Spleen (tissue), 7 donors: ENCODE measurements around the gene ARRDC3.

Experiments used
- POLR2A ChIP-seq, 3 donors: fragments of 450-650 bp; IDR thresholded peaks; one replicate each; pipeline ENCODE4 v1.5.1; 2017; ENCODE audit warnings: antibody characterized with exemption in 3 of 3, mild to moderate bottlenecking in 1 of 3
- TF ChIP-seq, protein P1 (sequence below), 11 experiments: fragments of 200-600 bp in 7 of 11; fragments of 450-650 bp in 4 of 11; sonication (generic) in 4 of 11; IDR thresholded peaks in 8 of 11; conservative IDR thresholded peaks in 3 of 11; 1 replicate in 7 of 11; 2 replicates in 4 of 11; pipeline versions ENCODE4 v1.4.0 to v1.8.0; 2016 to 2021; ENCODE audit warnings: antibody characterized with exemption in 11 of 11, inconsistent platforms in 4 of 11, mild to moderate bottlenecking in 1 of 11
- donor health status: DM: no; HTN: no; CAD: no; lungs with moderate emphysema.
- donor health status: DM: no; HTN: no; CAD: no.
- donor health status: DM: no; HTN: no; CAD: no.

DNA sequence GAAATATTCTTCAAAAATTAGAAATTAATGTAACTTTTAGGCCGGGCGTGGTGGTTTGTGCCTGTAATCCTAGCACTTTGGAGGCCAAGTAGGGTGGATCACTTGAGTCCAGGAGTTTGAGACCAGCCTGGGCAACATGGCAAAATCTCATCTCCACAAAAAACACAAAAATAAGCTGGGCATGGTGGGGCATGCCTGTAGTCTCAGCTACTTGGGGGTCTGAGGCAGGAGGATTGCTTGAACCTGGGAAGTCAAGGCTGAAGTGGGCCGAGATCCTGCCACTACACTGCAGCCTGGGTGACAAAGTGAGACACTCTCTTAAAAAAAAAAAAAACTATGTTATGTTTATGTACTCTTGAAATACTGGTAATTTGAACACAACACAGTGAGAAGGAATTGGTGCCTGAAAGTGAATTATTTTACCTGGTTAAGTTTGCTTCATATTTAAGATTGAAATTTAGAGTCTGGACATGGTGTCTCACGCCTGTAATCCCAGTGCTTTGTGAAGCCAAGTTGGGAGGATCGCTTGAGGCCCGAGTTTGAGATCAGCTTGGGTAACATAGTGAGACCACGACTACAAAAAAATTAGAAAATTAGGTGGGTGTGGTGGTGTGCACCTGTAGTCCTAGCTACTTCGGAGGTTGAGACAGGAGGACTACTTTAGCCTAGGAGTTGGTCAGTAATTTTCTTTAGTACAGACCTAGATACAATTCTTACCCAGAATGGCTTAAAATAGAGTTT lies 15.0 kb downstream of the ARRDC3 start:
- TF ChIP-seq, protein P1, sequence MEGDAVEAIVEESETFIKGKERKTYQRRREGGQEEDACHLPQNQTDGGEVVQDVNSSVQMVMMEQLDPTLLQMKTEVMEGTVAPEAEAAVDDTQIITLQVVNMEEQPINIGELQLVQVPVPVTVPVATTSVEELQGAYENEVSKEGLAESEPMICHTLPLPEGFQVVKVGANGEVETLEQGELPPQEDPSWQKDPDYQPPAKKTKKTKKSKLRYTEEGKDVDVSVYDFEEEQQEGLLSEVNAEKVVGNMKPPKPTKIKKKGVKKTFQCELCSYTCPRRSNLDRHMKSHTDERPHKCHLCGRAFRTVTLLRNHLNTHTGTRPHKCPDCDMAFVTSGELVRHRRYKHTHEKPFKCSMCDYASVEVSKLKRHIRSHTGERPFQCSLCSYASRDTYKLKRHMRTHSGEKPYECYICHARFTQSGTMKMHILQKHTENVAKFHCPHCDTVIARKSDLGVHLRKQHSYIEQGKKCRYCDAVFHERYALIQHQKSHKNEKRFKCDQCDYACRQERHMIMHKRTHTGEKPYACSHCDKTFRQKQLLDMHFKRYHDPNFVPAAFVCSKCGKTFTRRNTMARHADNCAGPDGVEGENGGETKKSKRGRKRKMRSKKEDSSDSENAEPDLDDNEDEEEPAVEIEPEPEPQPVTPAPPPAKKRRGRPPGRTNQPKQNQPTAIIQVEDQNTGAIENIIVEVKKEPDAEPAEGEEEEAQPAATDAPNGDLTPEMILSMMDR (IDR thresholded peaks at IDR 0.05 in 8 of 11, conservative IDR thresholded peaks at IDR 0.05 in 3 of 11), result no peak
- no peak for TF ChIP-seq POLR2A (IDR thresholded peaks at IDR 0.05)
